OCI-LY7 (cell line): ENCODE results near the gene TMEM184B. TPM values are rescaled to one million over a fixed set of nuclear protein-coding genes. Genes with fewer than 3 reads are reported as not detected.

Source experiments
- BruUV-seq: library from RNA; stranded (reverse); fragments of 400-500 nt; replicated peaks from 2 replicates; lab custom pipeline; 2021; lab: Mats Ljungman, UMichigan
- CTCF ChIA-PET: fragments of 300-600 bp; sonication (Branson Sonifier 250); formaldehyde crosslinking; loops from one replicate; lab custom pipeline; 2022; ENCODE audit warnings: antibody characterized with exemption; ENCODE audit not compliant: unreplicated experiment; lab: Charles Lee
- POLR2A ChIA-PET: fragments of 300-600 bp; sonication (Branson Sonifier 250); formaldehyde crosslinking; loops from one replicate; lab custom pipeline; 2022; ENCODE audit warnings: antibody characterized with exemption; lab: Charles Lee
- DNase-seq: peaks from one replicate; pipeline ENCODE4 v3.0.0-alpha.2; 2015; ENCODE audit warnings: low spot score
- H2AFZ ChIP-seq: fragments of 200-600 bp; sonication (generic), shearing (Covaris generic); 2 replicates; pipeline ENCODE4 v1.6.1; 2014; ENCODE audit warnings: mild to moderate bottlenecking, antibody characterized with exemption, low read length, moderate library complexity
- H3K27ac ChIP-seq: fragments of 200-600 bp; sonication (generic); 2 replicates; pipeline ENCODE4 v1.5.1; 2014; ENCODE audit warnings: mixed run types, low read depth, mild to moderate bottlenecking, moderate library complexity, low read length, inconsistent platforms; ENCODE audit not compliant: poor library complexity, severe bottlenecking
- H3K36me3 ChIP-seq: fragments of 200-600 bp; sonication (generic); 2 replicates; pipeline ENCODE4 v1.6.1; 2014; ENCODE audit warnings: mild to moderate bottlenecking, antibody characterized with exemption, low read length, moderate library complexity, mixed read lengths; ENCODE audit not compliant: insufficient read depth
- H3K4me1 ChIP-seq: fragments of 200-600 bp; sonication (generic); 2 replicates; pipeline ENCODE4 v1.5.1; 2014; ENCODE audit warnings: mild to moderate bottlenecking, low read length; ENCODE audit not compliant: insufficient read depth, poor library complexity, severe bottlenecking
- H3K4me2 ChIP-seq: fragments of 200-600 bp; sonication (generic); 2 replicates; pipeline ENCODE4 v1.6.1; 2014; ENCODE audit warnings: mild to moderate bottlenecking, low read length
- H3K4me3 ChIP-seq: fragments of 200-600 bp; sonication (generic); 2 replicates; pipeline ENCODE4 v1.5.1; 2014; ENCODE audit warnings: mild to moderate bottlenecking, low read depth, low read length; ENCODE audit not compliant: poor library complexity, severe bottlenecking
- H3K79me2 ChIP-seq: fragments of 200-600 bp; sonication (generic); 2 replicates; pipeline ENCODE4 v1.6.1; 2016; ENCODE audit warnings: low read depth, mild to moderate bottlenecking, low read length, moderate library complexity, mixed read lengths; ENCODE audit not compliant: insufficient read depth
- H3K9me2 ChIP-seq: fragments of 200-600 bp; sonication (generic); 2 replicates; pipeline ENCODE4 v1.6.1; 2016; ENCODE audit warnings: mild to moderate bottlenecking, low read length, mixed read lengths; ENCODE audit not compliant: insufficient read depth
- H3K9me3 ChIP-seq: fragments of 200-600 bp; sonication (generic); 2 replicates; pipeline ENCODE4 v1.6.1; 2014; ENCODE audit warnings: mild to moderate bottlenecking, mixed run types, low read length, mixed read lengths
- H4K20me1 ChIP-seq: fragments of 200-600 bp; sonication (generic); 2 replicates; pipeline ENCODE4 v1.6.1; 2014; ENCODE audit warnings: mild to moderate bottlenecking, antibody characterized with exemption, low read length, moderate library complexity, mixed read lengths; ENCODE audit not compliant: insufficient read depth
- CTCF ChIP-seq: fragments of 200-600 bp; sonication (generic); conservative IDR thresholded peaks from 2 replicates; pipeline ENCODE4 v1.5.1; 2014; ENCODE audit warnings: mild to moderate bottlenecking, antibody characterized with exemption, low read length, moderate library complexity, mixed read lengths
- EZH2phosphoT487 ChIP-seq: fragments of 200-600 bp; sonication (generic); IDR thresholded peaks from 2 replicates; pipeline ENCODE4 v1.6.1; 2018; ENCODE audit warnings: low read depth, borderline replicate concordance, mild to moderate bottlenecking, mixed run types, antibody characterized with exemption, low read length, moderate library complexity, mixed read lengths
- intact Hi-C: fragments of 100-400 bp; cut with micrococcal nuclease; formaldehyde crosslinking; loops from one replicate; pipeline ENCODE4 v1.10.0; 2022; ENCODE audit not compliant: unreplicated experiment
- total RNA-seq, 2 experiments: library from RNA; depleted of rRNA in 1 of 2; stranded (reverse); fragments of >200 nt in 1 of 2; shearing (Covaris generic) in 1 of 2; gene quantifications; 2 replicates each; pipeline ENCODE4 v1.2.3, GENCODE V29; 2014 to 2022

TMEM184B gene
- total RNA-seq, 2 experiments from 2014 or later = 19.1 to 50.2 TPM

- Histone ChIP-seq H3K4me1 (peaks cover 69% of the 10 kb centered on the region), H2AFZ (peak overlapping the region; percentile 26; the same call in 1 of the 2 replicates), H3K36me3 (peaks cover 26% of the 10 kb centered on the region), H4K20me1 (no peaks in the 10 kb centered on the region), H3K9me3 (no peaks in the 10 kb centered on the region), H3K27ac (peak overlapping the region; percentile 81), H3K79me2 (peaks cover 43% of the 10 kb centered on the region; the same call in 1 of the 2 replicates), H3K9me2 (no peaks in the 10 kb centered on the region), H3K4me2 (peak overlapping the region; percentile 74), H3K4me3 (peak overlapping the region; percentile 40)
- DNase-seq = peak; percentile 38
- no peak for TF ChIP-seq EZH2phosphoT487
- peak; percentile 72 for TF ChIP-seq CTCF
- intact Hi-C loops = loop anchor here (2.0 to 5.0 kb wide), 3 partner anchors 18 to 208 kb away; partner anchors contain the start of gene CSNK1E
- POLR2A ChIA-PET = interaction anchor here (0.6 to 1.7 kb wide), 4 partner anchors 9 to 79 kb away, joined by 3 to 5 read pairs (median 4); partner anchors contain the start of gene PLA2G6
- CTCF ChIA-PET = interaction anchor here (0.9 kb wide), 1 partner anchor 46 kb away, joined by 4 read pairs; no protein-coding TSS in a partner anchor
- BruUV-seq = TSS peak; percentile 98
These were observed 11.8 kb downstream of the TMEM184B start for GRCh38 chr22:38260761-38261681.

GRCh38 chr22:38259370-38259769 lies 13.4 kb downstream of the TMEM184B start:
- no peaks in the 10 kb centered on the region for H4K20me1 ChIP-seq
- no peak for TF ChIP-seq EZH2phosphoT487
- TF ChIP-seq CTCF = no peak
- intact Hi-C loops = no loop called here
- ChIA-PET POLR2A (interaction anchor here (0.6 to 1.7 kb wide), 2 partner anchors 9 to 70 kb away, joined by 4 read pairs; no protein-coding TSS in a partner anchor), CTCF (interaction anchor here (0.9 kb wide), 1 partner anchor 24 kb away, joined by 5 read pairs; no protein-coding TSS in a partner anchor)
- H3K9me2 ChIP-seq = no peaks in the 10 kb centered on the region
- H3K4me3 ChIP-seq = peak overlapping the region; percentile 40
- H3K79me2 ChIP-seq = peaks cover 38% of the 10 kb centered on the region; the same call in 1 of the 2 replicates
- H3K4me2 ChIP-seq = peak overlapping the region; percentile 74
- no peak for DNase-seq
- peaks cover 15% of the 10 kb centered on the region for H3K36me3 ChIP-seq
- no TSS peak for BruUV-seq
- no peak overlapping the region for H2AFZ ChIP-seq
- H3K4me1 ChIP-seq = peaks cover 72% of the 10 kb centered on the region
- peak overlapping the region; percentile 81 for H3K27ac ChIP-seq
- H3K9me3 ChIP-seq = no peaks in the 10 kb centered on the region
